Endothelial cell of umbilical vein (primary cell): ENCODE results near the gene PRAMEF5.
"Not testable (repeated sequence)": the region's sequence is repeated elsewhere in the genome, so short reads cannot be mapped to it uniquely, and the experiment has no call there.

ENCODE experiments used
- EZH2 ChIP-seq: IDR thresholded peaks from 2 replicates; pipeline ENCODE4 v1.6.1; 2012; ENCODE audit warnings: borderline replicate concordance, low read depth, mild to moderate bottlenecking, moderate library complexity, low read length, inconsistent platforms; ENCODE audit not compliant: severe bottlenecking
- POLR2A ChIP-seq: IDR thresholded peaks from 2 replicates; pipeline ENCODE4 v1.6.1; 2012; ENCODE audit warnings: low read depth, mild to moderate bottlenecking, control low read depth, low read length
- TF ChIP-seq, protein P1 (sequence below), 2 donors: IDR thresholded peaks; 1 replicate in 1 of 2; 2 replicates in 1 of 2; pipeline ENCODE4 v1.5.1; 2011; ENCODE audit warnings: low read length in 2 of 2, mild to moderate bottlenecking in 2 of 2, moderate library complexity in 2 of 2, control low read depth in 1 of 2, inconsistent platforms in 1 of 2, low read depth in 1 of 2; ENCODE audit not compliant: insufficient read depth in 1 of 2; ENCODE audit errors: extremely low read depth in 1 of 2

DNA sequence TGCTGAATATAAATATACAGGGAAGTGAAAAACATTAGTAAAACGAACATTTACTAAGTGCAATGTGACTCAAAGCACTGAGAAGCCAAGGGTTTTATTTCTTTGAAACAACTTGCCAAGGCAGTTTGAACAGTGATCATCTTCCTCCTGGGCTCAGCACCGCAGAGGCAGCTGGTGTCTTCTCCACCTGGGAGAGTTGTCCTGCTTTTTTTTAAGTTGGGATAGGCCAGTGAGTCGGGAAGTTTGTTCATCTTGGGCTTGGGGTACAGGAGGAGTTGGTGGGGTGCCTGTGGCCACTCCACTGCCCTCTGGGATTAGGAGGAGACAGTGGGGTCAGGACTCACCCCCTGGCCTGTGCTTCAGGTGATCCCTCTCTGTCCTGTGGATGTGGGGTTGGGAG, 35.0 kb downstream of the PRAMEF5 start:
- not testable (repeated sequence) for TF ChIP-seq POLR2A, EZH2
- TF ChIP-seq, protein P1, sequence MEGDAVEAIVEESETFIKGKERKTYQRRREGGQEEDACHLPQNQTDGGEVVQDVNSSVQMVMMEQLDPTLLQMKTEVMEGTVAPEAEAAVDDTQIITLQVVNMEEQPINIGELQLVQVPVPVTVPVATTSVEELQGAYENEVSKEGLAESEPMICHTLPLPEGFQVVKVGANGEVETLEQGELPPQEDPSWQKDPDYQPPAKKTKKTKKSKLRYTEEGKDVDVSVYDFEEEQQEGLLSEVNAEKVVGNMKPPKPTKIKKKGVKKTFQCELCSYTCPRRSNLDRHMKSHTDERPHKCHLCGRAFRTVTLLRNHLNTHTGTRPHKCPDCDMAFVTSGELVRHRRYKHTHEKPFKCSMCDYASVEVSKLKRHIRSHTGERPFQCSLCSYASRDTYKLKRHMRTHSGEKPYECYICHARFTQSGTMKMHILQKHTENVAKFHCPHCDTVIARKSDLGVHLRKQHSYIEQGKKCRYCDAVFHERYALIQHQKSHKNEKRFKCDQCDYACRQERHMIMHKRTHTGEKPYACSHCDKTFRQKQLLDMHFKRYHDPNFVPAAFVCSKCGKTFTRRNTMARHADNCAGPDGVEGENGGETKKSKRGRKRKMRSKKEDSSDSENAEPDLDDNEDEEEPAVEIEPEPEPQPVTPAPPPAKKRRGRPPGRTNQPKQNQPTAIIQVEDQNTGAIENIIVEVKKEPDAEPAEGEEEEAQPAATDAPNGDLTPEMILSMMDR (IDR thresholded peaks at IDR 0.05; ENCODE audit: extremely low read depth in 1 of 2, insufficient read depth in 1 of 2, low read depth in 1 of 2, low read length in 2 of 2) = not testable (repeated sequence)
